ENCODE data around the gene SAG.
A peak's percentile ranks its signal among the peaks of the same experiment; 100 is the strongest.
"Not testable (repeated sequence)": the region's sequence is repeated elsewhere in the genome, so short reads cannot be mapped to it uniquely, and the experiment has no call there.

Gene SAG

GRCh38 chr2:233374776-233375175 lies 67.2 kb downstream of the SAG start:
- not testable (repeated sequence) for DNase-seq (ENCODE audit: extremely low read depth in 1 of 2, low read depth in 1 of 2)

- DNase-seq (ENCODE audit: extremely low read depth in 1 of 2, low read depth in 1 of 2), result no peak
Measured at GRCh38 chr2:233375490-233376314, 68.1 kb downstream of the SAG start.

GRCh38 chr2:233379034-233379433 lies 71.4 kb downstream of the SAG start:
- DNase-seq (ENCODE audit: extremely low read depth in 1 of 2, low read depth in 1 of 2), result no peak

- no peak for DNase-seq (ENCODE audit: extremely low read depth in 1 of 2, low read depth in 1 of 2)
Measured at GRCh38 chr2:233379441-233379840, 71.8 kb downstream of the SAG start.

GRCh38 chr2:233380132-233380895 lies 72.7 kb downstream of the SAG start:
- no peak for DNase-seq (ENCODE audit: extremely low read depth in 1 of 2, low read depth in 1 of 2)

- DNase-seq (ENCODE audit: extremely low read depth in 1 of 2, low read depth in 1 of 2), result no peak
Measured at GRCh38 chr2:233380995-233381637, 73.5 kb downstream of the SAG start.

- DNase-seq (ENCODE audit: extremely low read depth in 1 of 2, low read depth in 1 of 2), result no peak
Measured at GRCh38 chr2:233381638-233381995, 74.0 kb downstream of the SAG start.

- DNase-seq (ENCODE audit: extremely low read depth in 1 of 2, low read depth in 1 of 2), result no peak
Measured at GRCh38 chr2:233384015-233384414, 76.4 kb downstream of the SAG start.

GRCh38 chr2:233384811-233385488 lies 77.3 kb downstream of the SAG start:
- no peak for DNase-seq (ENCODE audit: extremely low read depth in 1 of 2, low read depth in 1 of 2)

- DNase-seq (ENCODE audit: extremely low read depth in 1 of 2, low read depth in 1 of 2), result peak in 1 of 2 donors; percentile 35
Measured at GRCh38 chr2:233385489-233386044, 78.0 kb downstream of the SAG start.

GRCh38 chr2:233386382-233387041 lies 78.9 kb downstream of the SAG start:
- DNase-seq (ENCODE audit: extremely low read depth in 1 of 2, low read depth in 1 of 2), result peak in 1 of 2 donors; percentile 39

GRCh38 chr2:233387225-233387624 lies 79.6 kb downstream of the SAG start:
- DNase-seq (ENCODE audit: extremely low read depth in 1 of 2, low read depth in 1 of 2), result no peak

GRCh38 chr2:233387667-233388528 lies 80.3 kb downstream of the SAG start:
- DNase-seq (ENCODE audit: extremely low read depth in 1 of 2, low read depth in 1 of 2), result no peak

GRCh38 chr2:233389601-233390125 lies 82.0 kb downstream of the SAG start:
- no peak for DNase-seq (ENCODE audit: extremely low read depth in 1 of 2, low read depth in 1 of 2)

GRCh38 chr2:233395687-233396086 lies 88.1 kb downstream of the SAG start:
- DNase-seq (ENCODE audit: extremely low read depth in 1 of 2, low read depth in 1 of 2), result no peak

Data from stimulated activated CD8-positive, alpha-beta memory T cell treated with anti-CD3 and anti-CD28 coated beads, Interleukin-7, amount 100 ng/mL, for 48 hours (primary cell).